ENCODE measurements around the gene PWWP2B.

The PWWP2B gene

DNA sequence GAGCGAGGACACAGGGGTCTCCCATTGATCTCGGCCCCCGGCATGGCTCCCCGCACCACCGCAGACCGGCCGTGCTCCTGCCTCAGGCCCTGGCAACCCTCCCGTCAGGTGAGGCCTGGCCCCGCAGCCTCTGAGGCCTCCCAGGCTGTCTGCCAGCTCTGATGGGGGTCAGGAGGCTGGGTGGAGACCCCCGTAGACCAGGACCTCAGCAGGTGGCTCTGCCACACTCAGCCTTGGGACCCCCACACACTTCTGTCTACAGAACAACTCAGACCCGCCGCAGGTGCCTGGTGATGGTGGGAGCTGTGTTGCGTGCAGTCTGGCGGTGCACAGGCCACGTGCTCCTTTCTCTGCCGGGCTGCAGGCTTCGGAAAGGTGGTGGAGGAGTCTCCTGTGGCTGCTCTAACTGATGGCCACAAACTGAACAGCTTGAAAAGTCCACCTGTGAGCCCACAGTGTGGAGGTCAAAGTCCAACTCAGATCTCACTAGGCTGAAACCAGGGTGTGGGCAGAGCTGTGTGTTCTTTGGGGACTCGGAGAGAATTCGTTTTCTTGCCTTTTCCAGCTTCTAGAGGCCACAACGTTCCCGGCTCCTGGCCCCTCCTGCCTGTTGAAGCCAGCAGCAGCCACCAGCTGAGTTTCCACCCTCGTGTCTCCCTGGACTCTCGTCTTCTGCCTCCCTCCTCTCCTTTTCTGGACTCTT, 62.5 kb downstream of the PWWP2B start:
- no peak for TF ChIP-seq POLR2A (IDR thresholded peaks at IDR 0.05; ENCODE audit: low read depth, low read length)
- TF ChIP-seq POLR2AphosphoS5 (IDR thresholded peaks at IDR 0.05; ENCODE audit: low read depth, low read length) = no peak
- no peak for TF ChIP-seq TAF1 (IDR thresholded peaks at IDR 0.05; ENCODE audit: borderline replicate concordance, low read depth, low read length)
- DNase-seq (ENCODE audit: insufficient read length) (no peak), FAIRE-seq (no peak)

- DNase-seq (ENCODE audit: insufficient read length) (no peak), FAIRE-seq (no peak)
- TF ChIP-seq POLR2AphosphoS5 (IDR thresholded peaks at IDR 0.05; ENCODE audit: low read depth, low read length) (no peak), POLR2A (IDR thresholded peaks at IDR 0.05; ENCODE audit: low read depth, low read length) (no peak), TAF1 (IDR thresholded peaks at IDR 0.05; ENCODE audit: borderline replicate concordance, low read depth, low read length) (no peak)
Observed at GRCh38 chr10:132460071-132460470, 63.1 kb downstream of the PWWP2B start.

GRCh38 chr10:132460691-132461090, 63.7 kb downstream of the PWWP2B start:
- no peak for FAIRE-seq
- no peak for DNase-seq (ENCODE audit: insufficient read length)
- no peak for TF ChIP-seq POLR2AphosphoS5 (IDR thresholded peaks at IDR 0.05; ENCODE audit: low read depth, low read length)
- TF ChIP-seq POLR2A (IDR thresholded peaks at IDR 0.05; ENCODE audit: low read depth, low read length) = no peak
- no peak for TF ChIP-seq TAF1 (IDR thresholded peaks at IDR 0.05; ENCODE audit: borderline replicate concordance, low read depth, low read length)

DNA sequence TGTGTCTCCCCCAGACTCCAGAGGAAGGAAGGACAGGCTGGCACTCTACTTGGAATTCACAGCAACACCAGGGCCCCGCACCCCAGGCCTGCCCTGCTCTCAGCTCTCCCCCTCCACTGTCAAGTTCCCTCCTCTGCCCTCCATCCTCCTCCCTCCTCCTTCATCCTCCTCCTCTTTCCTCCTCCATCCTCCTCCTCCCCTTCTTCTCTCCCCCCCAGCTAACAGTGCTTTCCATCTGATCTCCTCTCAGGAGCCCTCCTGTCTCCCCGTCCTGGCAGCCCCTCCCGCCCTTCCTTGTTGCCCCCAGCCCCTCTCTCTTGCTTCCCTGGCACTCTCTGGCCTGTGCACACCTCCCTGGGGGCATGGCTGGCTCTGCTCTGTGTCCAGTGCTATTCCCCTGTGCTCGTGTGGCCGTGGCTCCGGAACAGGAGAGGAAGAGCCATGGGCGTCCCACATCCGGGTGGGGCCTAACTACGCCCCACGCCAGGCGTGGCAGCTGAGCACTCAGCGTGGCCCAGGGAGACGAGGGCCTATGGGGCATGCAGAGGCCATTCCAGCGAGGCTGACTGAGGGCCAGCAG, 64.2 kb downstream of the PWWP2B start:
- TF ChIP-seq TAF1 (IDR thresholded peaks at IDR 0.05; ENCODE audit: borderline replicate concordance, low read depth, low read length) = no peak
- TF ChIP-seq POLR2AphosphoS5 (IDR thresholded peaks at IDR 0.05; ENCODE audit: low read depth, low read length) = no peak
- no peak for TF ChIP-seq POLR2A (IDR thresholded peaks at IDR 0.05; ENCODE audit: low read depth, low read length)
- FAIRE-seq = no peak
- no peak for DNase-seq (ENCODE audit: insufficient read length)

DNA sequence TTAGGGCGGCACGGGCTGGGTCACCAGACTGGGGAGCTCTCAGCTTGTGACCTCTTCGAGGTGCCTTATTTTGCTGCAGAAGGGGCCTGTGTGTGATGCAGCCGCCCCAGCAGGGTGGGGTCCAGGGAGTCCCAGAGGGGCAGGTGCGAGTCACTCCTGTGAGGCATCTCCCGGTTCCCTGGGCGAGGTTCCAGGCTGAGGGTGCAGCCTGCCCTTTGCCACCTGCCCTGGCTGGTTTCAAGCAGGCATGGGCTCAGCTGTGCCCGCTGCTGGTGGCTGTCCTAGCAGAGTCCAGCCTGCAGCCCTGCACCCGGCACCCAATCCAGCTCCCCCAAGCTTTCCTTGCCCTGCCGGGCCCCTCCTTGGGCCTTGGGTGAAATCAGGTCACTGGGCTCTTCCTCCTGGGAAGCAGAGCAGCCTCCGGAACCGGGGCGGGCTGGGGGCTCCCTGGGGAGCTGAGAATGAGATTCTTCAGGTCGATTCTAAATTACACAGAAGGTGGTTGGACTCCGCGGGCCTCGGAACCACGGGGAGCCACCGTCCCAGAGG, 64.8 kb downstream of the PWWP2B start:
- TF ChIP-seq TAF1 (IDR thresholded peaks at IDR 0.05; ENCODE audit: borderline replicate concordance, low read depth, low read length) (no peak), POLR2AphosphoS5 (IDR thresholded peaks at IDR 0.05; ENCODE audit: low read depth, low read length) (no peak), POLR2A (IDR thresholded peaks at IDR 0.05; ENCODE audit: low read depth, low read length) (no peak)
- no peak for FAIRE-seq
- DNase-seq (ENCODE audit: insufficient read length) = no peak

DNA sequence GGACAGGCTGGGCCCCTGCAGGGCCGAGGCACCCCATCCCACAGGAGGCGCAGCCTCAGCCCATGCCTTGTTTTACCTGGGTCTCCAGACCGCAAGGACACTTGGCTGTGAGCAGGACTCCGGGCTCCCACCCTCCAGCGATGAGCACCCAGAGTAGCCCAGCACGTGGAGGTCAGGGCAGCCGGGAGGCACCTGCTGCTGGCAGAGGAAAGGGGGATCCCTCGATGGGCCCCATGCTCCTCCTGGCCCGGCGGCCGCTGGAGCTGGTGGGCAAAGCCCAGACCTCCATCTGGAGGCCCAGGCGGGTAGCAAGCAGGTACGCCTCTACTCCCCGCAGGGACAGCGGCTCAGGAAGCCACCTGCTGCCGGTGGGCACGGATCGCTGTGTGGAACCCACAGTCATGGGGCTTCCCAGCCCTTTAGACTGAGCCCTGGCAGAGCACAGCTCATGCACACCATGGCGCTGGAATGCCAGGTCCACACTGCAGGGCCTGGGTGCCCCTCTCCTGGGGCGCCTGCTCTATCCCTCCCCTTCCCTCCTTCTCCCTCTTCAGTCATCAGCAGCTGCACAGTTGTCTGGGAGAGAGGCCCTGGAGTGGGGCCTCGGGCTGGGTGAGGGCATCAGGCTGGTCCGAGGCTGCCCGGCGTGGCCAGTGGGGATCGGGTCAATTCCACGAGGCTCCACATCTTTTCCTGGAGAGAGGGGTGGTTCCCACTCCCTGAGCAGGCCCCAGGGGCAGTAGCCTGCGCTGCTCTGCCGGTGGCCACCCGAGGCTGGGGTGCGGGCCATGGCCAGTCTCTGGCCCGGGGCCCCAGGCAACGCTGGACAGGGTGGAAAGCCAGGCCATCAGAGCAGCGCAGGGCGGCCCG, 65.7 kb downstream of the PWWP2B start:
- TF ChIP-seq POLR2AphosphoS5 (IDR thresholded peaks at IDR 0.05; ENCODE audit: low read depth, low read length) = no peak
- no peak for TF ChIP-seq TAF1 (IDR thresholded peaks at IDR 0.05; ENCODE audit: borderline replicate concordance, low read depth, low read length)
- TF ChIP-seq POLR2A (IDR thresholded peaks at IDR 0.05; ENCODE audit: low read depth, low read length) = no peak
- no peak for DNase-seq (ENCODE audit: insufficient read length)
- no peak for FAIRE-seq

DNA sequence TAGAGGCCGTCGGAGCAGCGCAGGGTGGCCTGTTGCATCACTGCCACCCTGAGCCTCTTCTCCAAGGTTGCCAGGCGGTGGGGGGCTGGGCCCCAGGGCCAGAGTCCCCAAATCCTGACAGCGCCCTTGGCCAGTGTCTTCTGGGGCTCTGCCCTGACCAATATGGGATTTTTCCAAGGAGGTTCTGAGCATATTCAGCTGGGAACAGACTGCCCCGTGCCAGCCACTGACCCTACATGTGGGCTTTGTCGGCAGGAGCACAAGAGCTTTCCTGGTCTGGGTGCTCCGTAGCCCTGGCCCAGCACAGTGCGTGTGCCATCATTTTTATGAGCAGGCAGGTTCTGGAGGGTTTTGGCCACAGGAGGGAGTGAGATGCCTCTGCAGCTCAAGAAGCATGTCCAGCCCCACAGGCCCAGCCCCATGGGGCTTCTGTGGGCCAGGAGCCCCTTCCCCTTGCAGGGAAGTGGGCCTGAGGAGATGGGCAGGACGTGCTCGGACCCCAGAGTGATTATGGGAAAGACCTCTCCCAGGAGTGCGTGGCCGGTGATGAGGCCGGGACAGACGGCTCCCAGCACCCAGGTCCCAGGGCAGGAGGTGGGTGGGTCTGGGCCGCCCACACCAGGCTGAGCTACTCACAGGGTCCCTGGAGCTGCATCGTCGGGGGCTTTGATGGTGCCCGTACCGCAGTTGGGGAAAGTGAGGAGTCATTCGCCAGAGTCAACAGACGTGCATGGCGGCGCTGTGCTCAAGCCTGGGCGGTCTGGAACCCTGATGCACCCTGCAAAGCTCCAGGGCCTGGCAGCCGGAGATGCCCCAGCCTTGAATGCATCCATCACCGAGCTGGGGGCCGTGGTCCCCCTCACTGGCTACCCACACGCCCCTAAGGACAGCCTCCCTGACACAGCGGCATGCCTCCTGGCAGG, 66.6 kb downstream of the PWWP2B start:
- DNase-seq (ENCODE audit: insufficient read length) (no peak), FAIRE-seq (no peak)
- TF ChIP-seq POLR2AphosphoS5 (IDR thresholded peaks at IDR 0.05; ENCODE audit: low read depth, low read length) = no peak
- TF ChIP-seq POLR2A (IDR thresholded peaks at IDR 0.05; ENCODE audit: low read depth, low read length) = no peak
- no peak for TF ChIP-seq TAF1 (IDR thresholded peaks at IDR 0.05; ENCODE audit: borderline replicate concordance, low read depth, low read length)

GRCh38 chr10:132464256-132465192, 67.5 kb downstream of the PWWP2B start:
- no peak for FAIRE-seq
- DNase-seq (ENCODE audit: insufficient read length) = no peak
- TF ChIP-seq POLR2A (IDR thresholded peaks at IDR 0.05; ENCODE audit: low read depth, low read length) = no peak
- TF ChIP-seq POLR2AphosphoS5 (IDR thresholded peaks at IDR 0.05; ENCODE audit: low read depth, low read length) = no peak
- TF ChIP-seq TAF1 (IDR thresholded peaks at IDR 0.05; ENCODE audit: borderline replicate concordance, low read depth, low read length) = no peak

- no peak for TF ChIP-seq POLR2AphosphoS5 (IDR thresholded peaks at IDR 0.05; ENCODE audit: low read depth, low read length)
- no peak for TF ChIP-seq POLR2A (IDR thresholded peaks at IDR 0.05; ENCODE audit: low read depth, low read length)
- no peak for TF ChIP-seq TAF1 (IDR thresholded peaks at IDR 0.05; ENCODE audit: borderline replicate concordance, low read depth, low read length)
- FAIRE-seq (no peak), DNase-seq (ENCODE audit: insufficient read length) (no peak)
Observed at GRCh38 chr10:132465193-132465888, 68.3 kb downstream of the PWWP2B start.

Measured in GM12892 (cell line).